Measurements from ENCODE around the gene PODXL2.

The PODXL2 gene

DNA sequence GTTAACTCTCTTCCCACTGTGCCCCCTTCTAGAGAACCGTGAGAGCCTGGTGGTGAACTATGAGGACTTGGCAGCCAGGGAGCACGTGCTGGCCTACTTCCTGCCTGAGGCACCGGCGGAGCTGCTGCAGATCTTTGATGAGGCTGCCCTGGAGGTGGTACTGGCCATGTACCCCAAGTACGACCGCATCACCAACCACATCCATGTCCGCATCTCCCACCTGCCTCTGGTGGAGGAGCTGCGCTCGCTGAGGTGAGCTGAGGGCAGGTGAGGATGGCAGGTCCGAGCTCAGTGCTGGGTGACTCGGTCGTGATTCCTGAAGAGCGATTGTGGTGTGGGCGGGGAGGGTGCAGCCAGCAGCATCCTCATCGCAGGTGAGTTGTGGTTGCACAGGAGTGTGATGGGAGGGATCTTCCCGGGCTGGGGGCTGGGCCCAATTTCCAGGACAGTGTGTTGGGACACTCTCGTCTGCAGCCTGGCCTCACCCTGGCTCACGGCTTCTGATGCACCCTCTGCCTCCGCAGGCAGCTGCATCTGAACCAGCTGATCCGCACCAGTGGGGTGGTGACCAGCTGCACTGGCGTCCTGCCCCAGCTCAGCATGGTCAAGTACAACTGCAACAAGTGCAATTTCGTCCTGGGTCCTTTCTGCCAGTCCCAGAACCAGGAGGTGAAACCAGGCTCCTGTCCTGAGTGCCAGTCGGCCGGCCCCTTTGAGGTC is 22.7 kb upstream of the PODXL2 start:
- no peak for DNase-seq

DNA sequence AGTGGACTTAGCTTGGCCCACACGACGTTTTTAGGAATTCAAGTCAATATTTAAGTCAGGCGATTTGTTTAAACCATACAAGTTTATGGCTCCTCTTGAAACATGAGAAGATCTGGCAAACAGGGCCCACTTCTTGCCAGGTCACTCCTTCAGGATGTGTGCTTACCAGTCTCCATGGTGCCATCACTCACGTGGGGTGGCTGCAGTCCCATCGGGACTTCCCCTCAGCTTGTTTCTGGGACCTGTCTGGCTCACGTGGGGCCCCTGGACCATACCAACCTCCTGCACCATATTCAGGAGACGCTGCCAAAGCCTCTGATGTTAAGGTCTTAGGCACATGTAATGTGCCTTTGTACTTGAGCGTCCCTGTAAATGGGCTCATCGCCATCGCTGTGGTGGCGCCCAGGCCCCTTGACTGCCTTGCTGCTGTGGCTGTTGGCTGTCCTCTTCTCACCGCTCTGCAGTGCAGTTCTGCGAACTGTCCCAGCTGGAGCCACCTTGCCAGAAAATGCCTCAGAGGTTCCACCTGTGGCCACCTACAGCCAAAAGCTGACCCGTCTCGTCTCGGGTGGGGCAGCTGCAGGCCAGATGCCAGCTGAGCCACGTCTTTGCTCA is 21.9 kb upstream of the PODXL2 start:
- no peak for DNase-seq

DNA sequence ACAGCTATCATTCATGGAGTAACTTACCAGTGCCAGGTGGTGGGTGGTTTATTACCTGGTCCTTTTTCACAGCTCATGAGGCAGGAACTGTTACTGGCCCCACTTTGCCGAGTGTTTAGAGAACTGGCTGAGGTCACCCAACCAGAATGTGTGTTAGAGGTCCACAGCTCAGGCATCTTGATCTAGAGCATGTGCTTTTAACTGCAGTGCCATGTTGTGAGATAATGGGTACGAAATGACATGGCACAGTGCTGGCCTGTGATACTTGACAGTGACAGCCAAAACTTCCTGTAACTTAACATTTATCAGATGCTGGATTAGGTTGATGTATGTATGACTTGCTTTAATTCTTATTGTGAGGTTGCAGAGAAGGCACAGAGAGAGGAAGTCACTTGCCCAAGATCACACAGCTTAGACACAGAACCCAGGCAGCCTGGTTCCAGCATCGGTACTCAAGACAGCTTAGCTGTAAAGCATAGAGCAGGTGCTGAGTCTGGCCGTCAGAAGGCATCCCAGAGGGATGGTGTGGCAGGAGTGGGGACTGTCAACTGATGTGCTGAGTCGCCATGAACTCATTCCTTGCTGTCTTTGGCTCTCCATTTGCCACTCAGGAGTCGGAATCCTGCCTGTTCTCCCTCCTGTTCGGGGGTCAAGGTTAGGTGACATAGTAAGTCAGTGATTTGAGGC is 21.2 kb upstream of the PODXL2 start:
- DNase-seq: no peak

- no peak for DNase-seq
Observed at GRCh38 chr3:127608362-127608718, 20.6 kb upstream of the PODXL2 start.

GRCh38 chr3:127610105-127610504 is 18.9 kb upstream of the PODXL2 start:
- DNase-seq: no peak

DNA sequence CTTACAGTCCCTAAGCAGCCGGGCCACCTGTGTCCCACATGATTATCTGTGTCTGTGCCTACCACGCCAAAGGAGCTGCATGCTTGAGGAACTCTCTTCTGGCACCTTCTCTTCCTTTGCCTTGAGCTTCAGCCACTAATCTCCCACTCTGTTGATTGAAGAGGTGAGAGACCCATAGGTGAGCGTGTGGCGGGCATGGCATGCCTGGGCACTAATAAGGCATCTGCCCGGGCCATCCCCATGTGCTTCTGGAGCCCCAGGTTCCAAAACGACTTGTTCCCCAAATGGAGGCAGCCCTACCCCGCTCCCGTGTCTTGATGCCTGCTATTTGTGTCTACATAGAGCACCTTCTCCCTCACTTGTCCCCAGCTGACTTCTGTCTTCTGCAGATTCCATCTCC is 17.7 kb upstream of the PODXL2 start:
- no peak for DNase-seq

- DNase-seq: no peak
Observed at GRCh38 chr3:127612966-127613365, 16.0 kb upstream of the PODXL2 start.

DNA sequence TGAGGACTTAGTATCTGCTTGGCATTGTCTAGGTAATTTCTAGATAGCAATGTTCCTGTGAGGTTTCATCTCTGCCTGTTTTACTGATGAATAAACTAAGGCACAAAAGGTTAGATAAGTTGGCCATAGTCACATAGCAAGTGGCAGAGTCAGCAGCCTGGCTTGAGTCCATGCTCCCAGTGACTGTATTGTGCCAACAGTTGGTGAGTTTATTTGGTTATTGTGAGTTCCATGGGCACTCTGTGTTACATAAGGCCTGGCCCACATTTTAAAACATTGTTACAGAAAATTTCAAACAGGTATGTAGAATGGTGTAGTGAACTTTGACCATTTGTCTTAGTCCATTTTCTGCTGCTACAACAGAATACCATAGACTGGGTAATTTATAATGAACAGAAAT is 15.6 kb upstream of the PODXL2 start:
- no peak for DNase-seq

- DNase-seq: no peak
Observed at GRCh38 chr3:127614928-127615589, 13.9 kb upstream of the PODXL2 start.

DNA sequence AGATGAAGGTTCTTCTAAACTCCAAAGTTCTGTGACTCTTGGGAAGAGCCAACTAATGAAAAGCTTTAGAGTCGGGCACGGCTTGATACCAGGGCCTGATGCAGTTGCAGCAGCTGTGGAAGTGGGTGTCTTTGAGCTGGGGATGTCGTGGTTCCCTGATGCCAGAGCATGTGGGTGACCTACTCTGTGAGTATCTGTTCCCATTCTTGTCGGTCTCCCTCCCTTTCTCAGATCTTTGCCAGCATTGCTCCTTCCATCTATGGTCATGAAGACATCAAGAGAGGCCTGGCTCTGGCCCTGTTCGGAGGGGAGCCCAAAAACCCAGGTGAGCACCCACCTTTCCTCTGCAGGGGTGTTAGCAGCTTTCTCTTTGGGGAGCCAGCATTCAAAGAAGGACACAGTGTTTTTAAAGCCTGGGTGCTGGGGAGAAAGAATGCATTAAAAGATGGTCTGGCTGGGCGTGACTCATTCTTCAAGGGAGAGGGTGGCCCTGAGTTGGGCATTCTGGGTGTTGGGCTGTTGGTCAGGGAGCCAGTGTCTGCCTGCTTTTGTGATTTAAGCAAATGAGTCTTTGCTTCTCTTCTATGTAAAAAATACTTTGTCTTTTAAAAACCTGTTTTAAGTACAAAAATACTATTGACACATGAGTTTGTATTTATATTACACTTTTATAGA is 13.2 kb upstream of the PODXL2 start:
- no peak for DNase-seq

- no peak for DNase-seq
Observed at GRCh38 chr3:127616836-127617605, 12.0 kb upstream of the PODXL2 start.

DNA sequence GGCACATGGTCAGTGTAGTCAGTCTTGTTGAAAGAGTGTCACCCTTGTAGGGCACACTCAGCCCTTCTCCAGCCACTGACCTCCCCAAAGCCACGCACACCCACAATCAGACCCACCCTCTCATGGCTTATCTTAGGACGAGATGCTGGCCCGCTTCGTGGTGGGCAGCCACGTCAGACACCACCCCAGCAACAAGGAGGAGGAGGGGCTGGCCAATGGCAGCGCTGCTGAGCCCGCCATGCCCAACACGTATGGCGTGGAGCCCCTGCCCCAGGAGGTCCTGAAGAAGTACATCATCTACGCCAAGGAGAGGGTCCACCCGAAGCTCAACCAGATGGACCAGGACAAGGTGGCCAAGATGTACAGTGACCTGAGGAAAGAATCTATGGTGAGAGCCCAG is 10.1 kb upstream of the PODXL2 start:
- no peak for DNase-seq

DNA sequence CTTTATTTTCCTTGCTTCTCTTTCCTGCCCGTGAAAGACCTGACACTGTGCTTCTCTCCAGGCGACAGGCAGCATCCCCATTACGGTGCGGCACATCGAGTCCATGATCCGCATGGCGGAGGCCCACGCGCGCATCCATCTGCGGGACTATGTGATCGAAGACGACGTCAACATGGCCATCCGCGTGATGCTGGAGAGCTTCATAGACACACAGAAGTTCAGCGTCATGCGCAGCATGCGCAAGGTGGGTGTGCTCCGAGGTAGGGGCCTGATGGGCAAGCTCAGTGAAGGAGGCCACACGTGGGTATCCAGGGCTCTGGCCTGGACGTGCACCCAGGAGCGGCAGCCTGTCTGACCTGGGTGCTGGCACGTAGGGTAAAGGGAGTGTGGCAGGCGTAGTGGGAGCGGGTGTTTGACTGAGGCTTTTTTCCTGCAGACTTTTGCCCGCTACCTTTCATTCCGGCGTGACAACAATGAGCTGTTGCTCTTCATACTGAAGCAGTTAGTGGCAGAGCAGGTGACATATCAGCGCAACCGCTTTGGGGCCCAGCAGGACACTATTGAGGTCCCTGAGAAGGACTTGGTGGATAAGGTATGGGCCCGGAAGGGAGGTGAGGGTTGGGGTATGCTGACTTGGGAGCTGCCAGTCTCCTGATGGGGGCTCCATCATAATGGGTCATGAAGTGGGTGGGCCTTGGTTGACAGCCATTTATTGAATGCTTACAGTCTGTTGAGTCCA is 8.2 kb upstream of the PODXL2 start:
- DNase-seq: no peak

- DNase-seq: no peak
Observed at GRCh38 chr3:127622031-127622430, 7.0 kb upstream of the PODXL2 start.

DNA sequence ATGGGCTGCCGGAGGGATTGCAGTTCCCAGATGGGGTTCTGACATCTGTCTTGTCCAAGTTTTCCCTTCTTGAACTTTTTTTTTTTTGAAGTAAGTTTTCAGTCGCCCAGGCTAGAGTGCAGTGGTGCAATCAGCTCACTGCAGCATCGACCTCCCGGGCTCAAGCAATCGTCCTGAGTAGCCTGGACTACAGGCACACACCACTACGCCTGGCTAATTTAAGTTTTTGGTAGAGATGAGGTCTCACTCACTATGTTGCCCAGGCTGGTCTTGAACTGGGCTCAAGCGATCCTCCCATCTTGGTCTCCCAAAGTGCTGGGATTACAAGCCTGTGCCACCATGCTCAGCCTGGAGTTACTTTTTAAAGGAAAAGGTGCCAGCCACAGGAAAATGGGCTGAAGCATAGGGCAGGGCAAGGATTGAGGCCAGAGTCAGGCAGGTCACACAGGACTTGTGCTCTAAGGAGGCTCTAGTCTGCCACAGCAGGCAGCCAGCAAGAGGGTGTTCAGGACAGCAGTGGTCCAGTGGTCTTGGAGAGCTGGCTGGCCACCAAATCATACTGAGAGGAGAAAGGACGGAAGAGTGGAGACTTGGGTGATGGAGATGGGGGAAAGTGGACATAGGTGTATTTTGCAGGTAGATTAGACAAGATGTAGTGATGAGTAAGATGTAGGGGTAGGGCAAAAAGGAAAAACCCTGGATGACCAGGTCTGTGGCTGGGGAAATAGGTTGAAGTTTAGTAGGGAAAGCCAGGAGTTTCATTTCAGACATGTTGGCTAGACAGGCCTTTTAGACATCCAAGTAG is 6.0 kb upstream of the PODXL2 start:
- DNase-seq: no peak

DNA sequence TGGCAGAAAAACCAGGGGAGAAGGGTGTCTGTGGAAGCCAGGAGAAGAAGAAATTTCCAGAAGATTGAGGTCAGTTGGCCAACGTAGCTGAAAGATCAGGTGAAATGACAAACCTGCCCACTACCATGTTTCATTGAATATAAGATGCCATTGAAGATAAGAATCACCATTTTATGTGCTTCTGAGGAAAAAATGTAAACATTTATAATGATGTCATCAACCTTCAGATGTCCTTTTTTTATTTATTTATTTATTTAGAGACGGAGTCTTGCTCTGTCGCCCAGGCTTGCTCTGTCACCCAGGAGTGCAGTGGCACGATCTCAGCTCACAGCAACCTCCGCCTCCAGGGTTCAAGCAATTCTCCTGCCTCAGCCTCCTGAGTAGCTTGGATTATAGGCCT is 4.9 kb upstream of the PODXL2 start:
- DNase-seq: no peak

DNA sequence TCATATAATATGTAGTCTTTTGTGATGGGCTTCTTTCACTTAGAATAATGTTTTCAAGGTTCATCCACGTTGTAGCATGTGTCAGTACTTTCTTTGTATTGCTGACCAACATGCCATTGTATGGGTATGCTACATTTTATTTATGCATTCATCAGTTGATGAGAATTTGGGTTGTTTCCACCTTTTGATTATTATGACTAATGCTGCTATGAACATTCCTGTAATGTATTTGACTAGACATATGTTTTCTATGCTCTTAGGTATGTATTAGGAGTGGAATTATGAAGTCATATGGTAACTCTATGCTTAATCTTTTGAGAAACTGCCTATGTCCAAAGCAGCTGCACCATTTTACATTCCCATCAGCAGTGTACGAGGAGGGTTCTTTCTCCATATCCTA is 3.2 kb upstream of the PODXL2 start:
- no peak for DNase-seq

DNA sequence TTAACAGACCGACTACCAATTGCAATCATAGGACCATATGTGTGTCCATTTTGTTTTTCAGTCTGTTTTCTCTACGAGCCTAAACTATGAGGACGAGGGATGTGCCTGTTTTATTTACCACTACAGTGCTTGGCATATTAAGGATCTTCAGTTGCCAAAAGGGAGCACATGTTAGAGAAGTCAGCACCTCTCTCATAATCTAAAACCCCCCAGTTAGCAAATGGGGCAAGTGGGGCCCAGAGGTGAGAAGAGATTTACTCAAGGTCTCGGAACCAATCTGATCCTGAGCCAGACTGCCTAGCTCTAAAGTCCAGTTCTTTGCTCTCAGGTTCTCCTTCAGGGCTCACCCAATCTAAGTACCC is 578 bp upstream of the PODXL2 start:
- no peak for DNase-seq

DNA sequence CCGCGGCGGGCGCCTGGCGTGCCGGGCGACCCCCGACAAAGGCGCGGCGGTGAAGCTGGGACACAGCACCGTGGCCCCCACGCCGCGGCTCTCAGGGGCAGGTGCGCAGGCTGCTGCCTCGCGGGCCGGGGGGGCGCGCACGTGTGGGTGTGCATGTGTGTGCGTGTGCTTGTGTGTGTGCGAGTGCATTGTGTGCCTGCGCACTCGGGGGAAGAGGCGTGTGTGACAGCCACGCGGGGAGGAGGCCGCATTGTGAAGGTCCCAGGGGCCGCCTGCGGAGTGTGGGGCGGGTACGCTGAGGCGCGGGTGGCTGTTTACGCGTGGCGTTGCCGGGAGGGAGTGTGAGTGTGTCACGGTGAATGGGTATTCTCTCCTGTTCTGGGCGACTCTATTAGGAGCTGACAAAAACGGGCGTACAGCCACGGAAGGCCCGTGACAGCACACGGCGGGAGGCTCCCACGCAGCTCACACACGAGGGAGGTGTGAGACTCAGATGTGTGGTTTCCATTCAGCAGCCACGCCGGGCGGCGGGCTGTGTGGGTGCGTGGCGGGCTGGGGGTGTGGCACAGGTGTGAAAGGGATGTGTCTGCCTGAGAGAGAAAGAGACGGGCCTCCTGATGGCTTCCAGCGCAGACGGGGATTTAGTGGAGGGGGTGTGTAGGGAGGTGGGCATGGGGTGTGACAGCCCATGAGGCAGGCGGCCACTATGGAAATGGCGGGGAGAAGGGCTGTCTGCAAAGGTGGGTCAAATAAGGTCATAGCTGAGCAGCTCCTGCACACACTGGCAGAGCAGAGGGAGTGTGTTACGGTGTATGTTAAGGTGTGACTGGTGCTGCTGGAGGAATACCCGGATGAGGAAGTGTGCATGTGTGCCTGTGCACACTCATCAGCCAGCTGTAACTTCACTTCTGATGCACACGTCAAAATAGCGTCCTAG is 750 bp downstream of the PODXL2 start:
- DNase-seq: no peak

All from hematopoietic multipotent progenitor cell treated with erythropoietin and hydrocortisone succinate and interleukin-3 and kit ligand, for 8 days (in vitro differentiated cells).